Endothelial cell of umbilical vein (primary cell): ENCODE data around the gene FOXK1. TPM values are rescaled to one million over a fixed set of nuclear protein-coding genes. Genes with fewer than 3 reads are reported as not detected.

ENCODE experiments used
- BruUV-seq: library from RNA; stranded (reverse); fragments of 400-500 nt; replicated peaks from 2 replicates; lab custom pipeline; 2021; lab: Mats Ljungman, UMichigan
- CTCF ChIA-PET: fragments of 300-600, 350-600 bp; sonication (Branson Sonifier 250); formaldehyde crosslinking; loops from one replicate; lab custom pipeline; 2021; ENCODE audit warnings: antibody characterized with exemption, inconsistent platforms; lab: Charles Lee
- POLR2A ChIA-PET: fragments of 300-600, 350-600 bp; sonication (Branson Sonifier 250); formaldehyde crosslinking; loops from one replicate; lab custom pipeline; 2021; ENCODE audit warnings: antibody characterized with exemption, inconsistent platforms; lab: Charles Lee
- DNase-seq: peaks from one replicate; pipeline ENCODE4 v3.0.0-alpha.2; 2011; ENCODE audit warnings: low read depth, low spot score
- FAIRE-seq: peaks from 2 replicates; lab custom pipeline; 2011; peaks lifted over from hg19 to GRCh38; lab: Jason Lieb, UNC
- H2AFZ ChIP-seq: 2 replicates; pipeline ENCODE4 v1.6.0; 2012; ENCODE audit warnings: low read depth, low read length, control low read depth, inconsistent platforms
- H3K27ac ChIP-seq: 2 replicates; pipeline ENCODE4 v1.5.1; 2011; ENCODE audit warnings: low read depth, mild to moderate bottlenecking, control low read depth, low read length, moderate library complexity; ENCODE audit not compliant: insufficient read depth
- H3K27me3 ChIP-seq, 2 experiments: 2 replicates each; pipeline versions ENCODE4 v1.6.0 to v1.6.1; 2011; ENCODE audit warnings: low read length in 2 of 2, mixed read lengths in 1 of 2; ENCODE audit not compliant: control insufficient read depth in 2 of 2, insufficient read depth in 2 of 2
- H3K36me3 ChIP-seq, 2 experiments: 2 replicates in 1 of 2; 3 replicates in 1 of 2; pipeline ENCODE4 v1.5.1; 2011; ENCODE audit warnings: low read length in 2 of 2, mild to moderate bottlenecking in 1 of 2, moderate library complexity in 1 of 2; ENCODE audit not compliant: control insufficient read depth in 2 of 2, insufficient read depth in 2 of 2; ENCODE audit errors: extremely low read depth in 1 of 2
- H3K4me1 ChIP-seq: 3 replicates; pipeline ENCODE4 v1.5.1; 2011; ENCODE audit warnings: mild to moderate bottlenecking, low read length; ENCODE audit not compliant: control insufficient read depth, insufficient read depth; ENCODE audit errors: extremely low read depth
- H3K4me2 ChIP-seq: 2 replicates; pipeline ENCODE4 v1.6.1; 2011; ENCODE audit warnings: low read length, control low read depth, mixed read lengths; ENCODE audit not compliant: insufficient read depth
- H3K4me3 ChIP-seq, 3 experiments: fragments of 200-600 bp in 1 of 3; sonication (generic), shearing (Covaris generic) in 1 of 3; replicated peaks in 1 of 3; 2 replicates each; pipeline ENCODE4 v1.5.1; 2011 to 2016; ENCODE audit warnings: control low read depth in 3 of 3, low read length in 3 of 3, mild to moderate bottlenecking in 2 of 3, inconsistent platforms in 1 of 3, low read depth in 1 of 3, moderate library complexity in 1 of 3; ENCODE audit not compliant: insufficient read depth in 1 of 3
- H3K79me2 ChIP-seq: 2 replicates; pipeline ENCODE4 v1.6.0; 2012; ENCODE audit warnings: low read length, inconsistent platforms; ENCODE audit not compliant: control insufficient read depth, insufficient read depth
- H3K9ac ChIP-seq: replicated peaks from 2 replicates; pipeline ENCODE3; 2011; ENCODE audit warnings: low read length, control low read depth; ENCODE audit not compliant: insufficient read depth; ENCODE audit errors: extremely low read depth
- H3K9me1 ChIP-seq: replicated peaks from 3 replicates; pipeline ENCODE4 v1.6.0; 2011; ENCODE audit warnings: mild to moderate bottlenecking, low read length; ENCODE audit not compliant: control insufficient read depth, insufficient read depth; ENCODE audit errors: extremely low read depth
- H3K9me3 ChIP-seq: replicated peaks from 2 replicates; pipeline ENCODE4 v1.5.1; 2012; ENCODE audit warnings: low read length, inconsistent platforms; ENCODE audit not compliant: control insufficient read depth, insufficient read depth
- H4K20me1 ChIP-seq: replicated peaks from 2 replicates; pipeline ENCODE3; 2011; ENCODE audit warnings: mild to moderate bottlenecking, low read length; ENCODE audit not compliant: control insufficient read depth, insufficient read depth; ENCODE audit errors: extremely low read depth
- CTCF ChIP-seq, 2 donors: IDR thresholded peaks; 1 replicate in 1 of 2; 2 replicates in 1 of 2; pipeline ENCODE4 v1.5.1; 2011; ENCODE audit warnings: low read length in 2 of 2, mild to moderate bottlenecking in 2 of 2, moderate library complexity in 2 of 2, control low read depth in 1 of 2, inconsistent platforms in 1 of 2, low read depth in 1 of 2; ENCODE audit not compliant: insufficient read depth in 1 of 2; ENCODE audit errors: extremely low read depth in 1 of 2
- EZH2 ChIP-seq: IDR thresholded peaks from 2 replicates; pipeline ENCODE4 v1.6.1; 2012; ENCODE audit warnings: borderline replicate concordance, low read depth, mild to moderate bottlenecking, moderate library complexity, low read length, inconsistent platforms; ENCODE audit not compliant: severe bottlenecking
- FOS ChIP-seq: IDR thresholded peaks from 2 replicates; pipeline ENCODE4 v1.6.1; 2011; ENCODE audit warnings: mild to moderate bottlenecking, low read length, moderate library complexity, borderline replicate concordance; ENCODE audit not compliant: insufficient read depth
- MAX ChIP-seq: IDR thresholded peaks from 2 replicates; pipeline ENCODE4 v1.6.1; 2011; ENCODE audit not compliant: insufficient read depth, insufficient read length
- MYC ChIP-seq: IDR thresholded peaks from one replicate; pipeline ENCODE4 v1.6.1; 2011; ENCODE audit warnings: mild to moderate bottlenecking, low read depth, low read length
- POLR2A ChIP-seq: IDR thresholded peaks from 2 replicates; pipeline ENCODE4 v1.6.1; 2012; ENCODE audit warnings: low read depth, mild to moderate bottlenecking, control low read depth, low read length
- POLR2AphosphoS5 ChIP-seq: IDR thresholded peaks from 2 replicates; pipeline ENCODE4 v1.6.1; 2012; ENCODE audit warnings: low read depth, mild to moderate bottlenecking, control low read depth, low read length, moderate library complexity; ENCODE audit not compliant: insufficient read depth
- dilution Hi-C: fragments of 300-500 bp; cut with MboI; formaldehyde crosslinking; loops from one replicate; pipeline ENCODE4 v1.15.0; 2019; ENCODE audit warnings: low sequenced_read_pairs; ENCODE audit not compliant: extremely low pct_ligation_motif_present
- intact Hi-C: fragments of 100-400 bp; cut with micrococcal nuclease; formaldehyde crosslinking; loops from one replicate; pipeline ENCODE4 v1.10.0; 2022
- polyA plus RNA-seq, 4 experiments: library from polyadenylated mRNA; depleted of rRNA in 3 of 4; stranded (reverse) in 3 of 4; unstranded in 1 of 4; fragments of >200 nt; gene quantifications; 2 replicates each; pipeline versions ENCODE4 v1.2.1 to v1.2.3, GENCODE V29; 2011 to 2012; ENCODE audit warnings: missing spikeins in 1 of 4
- total RNA-seq: library from RNA; stranded (reverse); gene quantifications from 2 replicates; pipeline ENCODE4 v1.2.3, GENCODE V29; 2021

FOXK1 gene
- total and polyA plus RNA-seq, 2 donors (not counting 3 experiments of a cell fraction or from before 2014, with no cell fraction given), result 8.0 to 52.1 TPM

GRCh38 chr7:4667776-4668509 is 14.2 kb upstream of the FOXK1 start:
- Histone ChIP-seq H3K4me3 (no peak overlapping the region), H3K79me2 (no peaks in the 10 kb centered on the region), H3K36me3 (no peaks in the 10 kb centered on the region), H3K9me1 (no peaks in the 10 kb centered on the region), H2AFZ (no peak overlapping the region), H3K4me1 (peaks cover 2% of the 10 kb centered on the region), H3K27ac (no peak overlapping the region), H4K20me1 (no peaks in the 10 kb centered on the region), H3K4me2 (no peak overlapping the region), H3K9ac (no peak overlapping the region), H3K9me3 (no peaks in the 10 kb centered on the region), H3K27me3 (no peaks in the 10 kb centered on the region)
- no peak for FAIRE-seq
- no peak for DNase-seq
- dilution Hi-C loops (no loop called here), intact Hi-C loops (no loop called here)
- TF ChIP-seq FOS (no peak), MAX (no peak), EZH2 (no peak), CTCF (IDR thresholded peaks at IDR 0.05; ENCODE audit: extremely low read depth in 1 of 2, insufficient read depth in 1 of 2, low read depth in 1 of 2, low read length in 2 of 2) (no peak), MYC (no peak), POLR2AphosphoS5 (no peak), POLR2A (no peak)
- no TSS peak for BruUV-seq
- ChIA-PET POLR2A (no interaction called here), CTCF (interaction anchor here (1.3 kb wide), 1 partner anchor 26 kb away, joined by 3 read pairs; no protein-coding TSS in a partner anchor)
